ENCODE measurements around the gene ADARB2.

The ADARB2 gene

DNA sequence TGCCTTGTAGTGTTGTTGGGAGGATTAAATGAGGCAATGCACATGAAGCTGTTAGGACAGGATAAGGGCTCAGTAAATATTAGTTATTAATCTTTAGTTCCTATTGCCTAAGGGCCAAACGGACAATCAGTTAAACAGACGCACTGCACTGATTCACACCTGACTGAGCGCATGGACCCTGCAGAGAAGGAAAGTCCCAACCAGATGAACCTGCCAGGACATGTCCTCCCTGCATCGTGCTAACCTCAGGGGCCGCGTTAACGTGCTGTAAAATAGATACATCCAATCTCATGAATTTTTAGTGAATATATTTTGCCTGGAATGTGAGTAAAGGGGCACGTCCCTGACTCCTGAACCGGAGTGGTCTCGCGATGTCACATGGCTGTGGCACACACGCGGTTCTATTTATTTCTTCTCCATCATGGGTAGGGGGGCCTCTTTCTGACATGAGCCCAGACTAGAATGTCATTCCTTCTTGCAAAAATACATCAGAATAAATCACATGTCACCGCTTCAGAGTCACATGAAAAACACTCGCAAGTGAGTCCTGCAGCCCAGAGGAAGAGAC lies 12.3 kb downstream of the ADARB2 start:
- FAIRE-seq (no peak), DNase-seq (ENCODE audit: insufficient read length, low spot score) (no peak)
- no peak for TF ChIP-seq POLR2A (IDR thresholded peaks at IDR 0.05; ENCODE audit: low read depth, low read length)

- DNase-seq (ENCODE audit: insufficient read length, low spot score) (no peak), FAIRE-seq (no peak)
- no peak for TF ChIP-seq POLR2A (IDR thresholded peaks at IDR 0.05; ENCODE audit: low read depth, low read length)
Measured at GRCh38 chr10:1716839-1717238, 20.5 kb downstream of the ADARB2 start.

GRCh38 chr10:1715821-1716220 lies 21.5 kb downstream of the ADARB2 start:
- DNase-seq (ENCODE audit: insufficient read length, low spot score) (peak; percentile 8), FAIRE-seq (no peak)
- no peak for TF ChIP-seq POLR2A (IDR thresholded peaks at IDR 0.05; ENCODE audit: low read depth, low read length)

- no peak for FAIRE-seq
- TF ChIP-seq POLR2A (IDR thresholded peaks at IDR 0.05; ENCODE audit: low read depth, low read length): no peak
- no peak for DNase-seq (ENCODE audit: insufficient read length, low spot score)
Measured at GRCh38 chr10:1712944-1713671, 24.2 kb downstream of the ADARB2 start.

GRCh38 chr10:1712314-1712713 lies 25.0 kb downstream of the ADARB2 start:
- no peak for DNase-seq (ENCODE audit: insufficient read length, low spot score)
- no peak for TF ChIP-seq POLR2A (IDR thresholded peaks at IDR 0.05; ENCODE audit: low read depth, low read length)
- no peak for FAIRE-seq

GRCh38 chr10:1709161-1709560 lies 28.2 kb downstream of the ADARB2 start:
- DNase-seq (ENCODE audit: insufficient read length, low spot score) (no peak), FAIRE-seq (no peak)
- no peak for TF ChIP-seq POLR2A (IDR thresholded peaks at IDR 0.05; ENCODE audit: low read depth, low read length)

DNA sequence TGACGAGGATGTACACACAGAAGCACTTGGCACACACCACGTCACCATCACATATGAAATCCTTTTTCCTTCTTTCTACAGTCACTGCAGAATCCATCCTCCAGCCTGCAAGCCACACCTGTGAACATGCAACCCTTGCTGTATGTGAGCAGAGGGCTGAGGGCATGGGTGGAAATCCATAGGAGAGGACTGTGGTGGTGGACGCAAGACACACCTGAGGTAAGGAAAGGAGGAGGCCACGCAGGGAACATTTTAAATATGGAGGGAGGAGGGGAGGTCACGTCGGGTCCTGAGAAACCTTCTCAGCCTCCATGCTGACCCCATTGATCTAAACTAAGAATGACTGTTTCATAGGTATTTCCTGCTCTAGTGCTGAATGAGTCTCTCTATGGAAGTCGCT lies 28.6 kb downstream of the ADARB2 start:
- TF ChIP-seq POLR2A (IDR thresholded peaks at IDR 0.05; ENCODE audit: low read depth, low read length): no peak
- no peak for FAIRE-seq
- no peak for DNase-seq (ENCODE audit: insufficient read length, low spot score)

- TF ChIP-seq POLR2A (IDR thresholded peaks at IDR 0.05; ENCODE audit: low read depth, low read length): no peak
- no peak for FAIRE-seq
- DNase-seq (ENCODE audit: insufficient read length, low spot score): no peak
Measured at GRCh38 chr10:1706711-1707110, 30.6 kb downstream of the ADARB2 start.

- DNase-seq (ENCODE audit: insufficient read length, low spot score) (no peak), FAIRE-seq (no peak)
- TF ChIP-seq POLR2A (IDR thresholded peaks at IDR 0.05; ENCODE audit: low read depth, low read length): no peak
Measured at GRCh38 chr10:1706256-1706655, 31.1 kb downstream of the ADARB2 start.

GRCh38 chr10:1698185-1698584 lies 39.1 kb downstream of the ADARB2 start:
- no peak for TF ChIP-seq POLR2A (IDR thresholded peaks at IDR 0.05; ENCODE audit: low read depth, low read length)
- FAIRE-seq (no peak), DNase-seq (ENCODE audit: insufficient read length, low spot score) (no peak)

DNA sequence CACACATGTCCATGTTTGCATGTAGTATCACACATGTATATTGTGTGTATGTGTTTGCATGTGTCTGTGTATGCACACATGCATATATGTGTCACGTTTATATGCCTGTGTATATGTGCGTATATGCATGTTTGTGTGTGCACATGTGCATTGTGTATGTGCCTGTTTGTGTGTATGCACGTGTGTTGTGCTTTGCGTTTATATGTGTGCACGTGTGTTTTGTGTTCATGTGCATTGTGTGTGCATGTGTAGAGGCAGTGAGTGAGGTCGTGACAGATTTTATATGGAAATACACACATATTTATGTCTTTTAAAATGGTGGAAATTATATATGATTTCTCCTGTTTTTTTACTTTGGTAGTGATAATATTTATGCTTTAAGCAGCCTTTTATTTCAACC lies 41.2 kb downstream of the ADARB2 start:
- FAIRE-seq (no peak), DNase-seq (ENCODE audit: insufficient read length, low spot score) (no peak)
- no peak for TF ChIP-seq POLR2A (IDR thresholded peaks at IDR 0.05; ENCODE audit: low read depth, low read length)

DNA sequence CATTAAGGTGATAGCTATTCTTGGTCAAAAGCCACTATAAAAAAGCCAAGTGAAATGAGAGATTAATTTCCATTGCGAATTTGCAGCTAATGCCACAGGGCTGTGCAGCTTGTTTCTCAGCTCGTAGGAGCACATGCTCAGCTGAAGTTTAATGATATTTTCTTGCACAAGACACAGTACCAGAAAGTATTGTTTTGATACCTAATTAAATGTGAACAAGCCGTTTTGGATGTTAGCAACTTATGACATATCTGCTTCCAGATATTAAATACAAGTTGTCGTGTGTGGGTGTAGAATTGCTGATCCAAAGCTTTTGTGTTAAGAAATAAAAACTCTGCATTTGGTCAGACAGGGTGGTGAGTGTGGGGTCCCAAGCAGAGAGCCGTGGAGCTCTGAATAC lies 47.2 kb downstream of the ADARB2 start:
- no peak for DNase-seq (ENCODE audit: insufficient read length, low spot score)
- no peak for TF ChIP-seq POLR2A (IDR thresholded peaks at IDR 0.05; ENCODE audit: low read depth, low read length)
- FAIRE-seq: no peak

GRCh38 chr10:1688531-1688930 lies 48.8 kb downstream of the ADARB2 start:
- FAIRE-seq: no peak
- TF ChIP-seq POLR2A (IDR thresholded peaks at IDR 0.05; ENCODE audit: low read depth, low read length): no peak

GRCh38 chr10:1687623-1688150 lies 49.6 kb downstream of the ADARB2 start:
- FAIRE-seq (no peak), DNase-seq (ENCODE audit: insufficient read length, low spot score) (no peak)
- no peak for TF ChIP-seq POLR2A (IDR thresholded peaks at IDR 0.05; ENCODE audit: low read depth, low read length)

More at GRCh38 chr10:1688531-1688930, 48.8 kb downstream of the ADARB2 start:
- no peak for DNase-seq (ENCODE audit: insufficient read length, low spot score)

DNA sequence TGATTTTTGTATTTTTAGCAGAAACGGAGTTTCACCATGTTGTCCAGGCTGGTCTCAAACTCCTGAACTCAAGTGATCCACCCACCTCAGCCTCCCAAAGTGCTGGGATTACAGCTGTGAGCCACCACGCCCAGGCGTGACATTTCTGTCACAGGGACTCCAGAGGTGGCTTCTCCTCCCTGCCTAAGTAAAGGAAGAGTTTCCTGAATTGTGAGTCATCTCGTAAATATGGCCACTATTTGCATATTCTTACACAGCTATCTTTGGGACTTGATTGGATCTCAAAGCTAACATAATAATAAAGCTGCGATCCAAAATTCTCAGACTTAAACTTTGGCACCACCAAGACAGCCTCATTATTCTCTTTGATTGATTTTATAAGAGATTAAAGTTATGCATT lies 50.1 kb downstream of the ADARB2 start:
- no peak for FAIRE-seq
- no peak for DNase-seq (ENCODE audit: insufficient read length, low spot score)
- no peak for TF ChIP-seq POLR2A (IDR thresholded peaks at IDR 0.05; ENCODE audit: low read depth, low read length)
